MM.1S (cell line): Measurements from ENCODE around the gene RCE1.

ENCODE experiments used
- CTCF ChIP-seq: fragments of 300-600 bp; sonication (generic); IDR thresholded peaks from 2 replicates; pipeline ENCODE4 v1.5.1; 2016; ENCODE audit warnings: antibody characterized with exemption, low read length, mixed read lengths
- EZH2 ChIP-seq: fragments of 300-600 bp; sonication (generic); optimal IDR thresholded peaks from 2 replicates; pipeline ENCODE3; 2017; ENCODE audit warnings: low read depth, mild to moderate bottlenecking, antibody characterized with exemption, low read length, mixed read lengths
- EZH2phosphoT487 ChIP-seq: fragments of 300-600 bp; sonication (generic); IDR thresholded peaks from 2 replicates; pipeline ENCODE4 v1.6.1; 2018; ENCODE audit warnings: antibody characterized with exemption, low read length

- TF ChIP-seq EZH2phosphoT487 = no peak
- no peak for TF ChIP-seq CTCF
- no peak for TF ChIP-seq EZH2
Measured at GRCh38 chr11:66860449-66860831, 17.2 kb downstream of the RCE1 start.
